GM18951 (cell line): ENCODE measurements around the gene KIF26A.

Source experiments
- POLR2A ChIP-seq: IDR thresholded peaks from 4 replicates; pipeline ENCODE4 v1.6.1; 2011; ENCODE audit warnings: mild to moderate bottlenecking; ENCODE audit not compliant: insufficient read length, insufficient read depth; ENCODE audit errors: extremely low read depth
- in situ Hi-C: fragments of 300-500 bp; cut with MboI; formaldehyde crosslinking; loops from one replicate; pipeline ENCODE4 v1.12.0; 2022; ENCODE audit warnings: low sequenced_read_pairs, mixed read lengths, inconsistent platforms; ENCODE audit not compliant: unreplicated experiment

The KIF26A gene

DNA sequence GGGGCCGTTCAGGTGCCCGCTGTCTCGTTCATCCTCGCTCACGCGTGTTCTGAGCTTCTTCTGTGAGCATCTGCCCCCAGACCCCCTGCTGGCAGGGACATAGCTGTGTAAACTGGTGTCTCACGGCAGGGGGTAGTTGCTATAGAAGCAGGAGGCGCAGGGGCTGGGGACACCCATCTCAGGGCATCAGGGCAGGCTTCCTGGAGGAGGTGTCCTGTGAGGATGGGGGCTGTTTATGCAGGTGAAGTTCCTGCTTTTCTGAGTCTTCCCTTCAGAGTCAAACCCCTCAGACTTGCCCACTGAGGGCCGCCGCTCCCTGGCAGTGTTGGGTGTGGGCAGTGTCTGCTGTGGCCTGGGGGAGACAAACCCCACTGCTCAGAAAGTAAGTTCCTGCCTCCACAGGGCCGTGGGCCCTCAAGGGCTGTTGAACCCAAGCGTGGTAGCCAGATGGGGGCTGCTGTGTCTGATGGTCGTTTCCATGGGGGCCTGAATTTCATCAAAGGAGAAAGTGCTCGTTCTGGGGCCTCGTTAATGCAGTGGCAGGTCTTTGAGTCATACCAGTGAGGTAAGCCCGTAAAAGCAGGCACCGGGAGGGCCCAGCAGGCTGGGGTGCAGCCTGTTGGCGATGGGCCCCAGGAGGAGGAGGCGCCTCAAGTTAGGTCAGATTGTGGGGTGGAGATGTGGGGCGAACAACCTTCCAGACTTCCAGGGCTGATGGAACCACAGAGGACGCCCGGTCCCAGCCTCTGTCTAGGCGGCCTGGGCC is 23.4 kb downstream of the KIF26A start:
- in situ Hi-C loops, result no loop called here
- TF ChIP-seq POLR2A, result no peak

DNA sequence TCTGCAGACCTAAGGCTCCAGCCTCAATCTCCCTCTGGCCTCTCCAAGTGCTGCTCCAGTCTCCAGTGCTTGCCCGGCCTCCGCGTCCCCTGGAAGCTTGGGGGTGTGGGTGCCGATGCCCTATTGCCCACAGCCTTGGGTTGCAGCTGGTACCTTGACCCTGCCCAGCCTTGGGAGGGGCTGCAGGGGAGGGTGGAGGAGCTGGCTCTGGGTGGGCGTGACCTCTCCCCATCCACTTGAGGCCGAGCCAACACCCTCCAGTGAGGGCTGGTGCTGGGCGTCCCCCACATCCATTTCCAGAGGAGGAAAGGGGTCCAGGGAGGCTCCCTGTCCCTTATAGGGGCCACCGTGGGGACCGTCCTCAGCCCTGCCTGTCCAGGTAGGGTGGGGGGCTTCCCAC is 24.1 kb downstream of the KIF26A start:
- TF ChIP-seq POLR2A, result no peak
- in situ Hi-C loops, result no loop called here

DNA sequence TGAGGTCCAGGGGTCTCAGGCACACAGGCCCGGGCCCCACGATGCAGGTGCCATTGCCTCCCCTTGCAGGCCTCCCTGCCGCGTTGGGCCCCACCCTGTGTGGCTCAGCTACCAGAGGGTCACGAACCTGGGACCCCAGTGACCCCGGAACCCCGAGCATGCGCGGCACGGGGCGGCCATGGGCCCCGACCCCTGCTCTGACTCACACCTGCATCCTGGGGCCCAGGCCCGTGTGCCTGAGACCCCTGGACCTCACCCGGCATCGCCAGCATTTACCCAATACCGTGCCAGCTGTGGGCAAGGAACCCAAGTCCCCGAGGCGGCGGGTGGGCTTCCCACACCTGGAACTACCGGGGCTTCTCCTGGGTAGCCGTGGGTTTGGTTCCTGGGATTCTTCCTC is 25.2 kb downstream of the KIF26A start:
- in situ Hi-C loops, result no loop called here
- TF ChIP-seq POLR2A, result no peak

DNA sequence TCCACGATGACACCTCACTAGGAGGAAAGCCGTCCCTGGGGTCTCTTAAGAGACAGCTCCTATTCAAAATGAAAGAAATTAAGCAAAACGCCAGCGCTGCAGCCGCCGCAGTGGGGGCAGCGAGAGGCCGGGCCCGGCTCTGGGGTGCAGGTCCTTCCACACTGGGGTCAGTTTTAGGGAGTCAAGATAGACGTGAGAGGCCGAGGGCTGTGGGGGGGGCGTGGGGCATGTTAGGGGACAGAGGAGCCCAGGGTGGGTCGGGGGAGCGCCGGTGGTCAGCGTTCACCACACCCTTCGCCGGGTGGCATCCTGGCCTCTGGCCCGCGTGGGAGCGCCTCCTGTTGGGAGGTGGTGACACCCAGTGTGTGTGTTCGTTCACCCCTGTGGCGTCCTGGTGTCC is 25.7 kb downstream of the KIF26A start:
- TF ChIP-seq POLR2A, result no peak
- in situ Hi-C loops, result no loop called here

DNA sequence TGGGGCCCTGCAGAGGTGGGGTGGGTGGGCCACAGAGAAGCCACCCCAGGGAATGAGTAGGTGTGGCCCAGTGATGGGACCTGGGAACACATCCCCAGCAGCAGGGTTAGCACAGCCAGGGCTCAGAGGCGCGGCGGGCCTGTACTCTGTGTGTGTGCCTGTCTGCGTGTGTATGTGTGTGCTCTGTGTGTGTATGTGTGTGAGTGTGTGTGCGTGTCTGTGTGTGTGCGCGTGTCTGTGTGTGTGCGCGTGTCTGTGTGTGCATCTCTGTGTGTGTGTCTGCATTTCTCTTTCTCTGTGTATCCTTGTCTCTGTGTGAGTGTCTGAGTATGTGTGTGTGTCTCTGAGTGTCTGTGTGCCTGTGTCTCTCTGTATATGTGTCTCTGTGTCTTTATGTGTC is 26.1 kb downstream of the KIF26A start:
- TF ChIP-seq POLR2A, result no peak
- in situ Hi-C loops, result no loop called here

DNA sequence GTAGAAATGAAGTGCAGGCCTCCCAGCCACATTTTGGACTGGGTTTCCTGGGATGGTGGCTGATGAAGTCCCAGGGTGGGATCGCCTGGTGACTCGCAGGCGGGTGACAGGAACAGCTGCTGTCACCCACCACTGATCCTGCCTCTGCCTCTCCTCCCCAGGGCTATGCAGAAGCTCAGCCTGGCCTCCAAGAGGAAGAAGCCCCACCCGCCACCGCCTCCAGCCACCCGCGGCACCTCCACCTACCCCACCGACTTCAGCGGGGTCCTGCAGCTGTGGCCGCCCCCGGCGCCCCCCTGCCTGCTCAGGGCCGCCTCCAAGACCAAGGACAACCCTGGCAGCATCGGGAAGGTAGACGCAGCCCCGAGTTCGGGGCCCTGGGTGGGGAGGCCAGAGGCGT is 28.3 kb downstream of the KIF26A start:
- no peak for TF ChIP-seq POLR2A
- in situ Hi-C loops, result no loop called here

DNA sequence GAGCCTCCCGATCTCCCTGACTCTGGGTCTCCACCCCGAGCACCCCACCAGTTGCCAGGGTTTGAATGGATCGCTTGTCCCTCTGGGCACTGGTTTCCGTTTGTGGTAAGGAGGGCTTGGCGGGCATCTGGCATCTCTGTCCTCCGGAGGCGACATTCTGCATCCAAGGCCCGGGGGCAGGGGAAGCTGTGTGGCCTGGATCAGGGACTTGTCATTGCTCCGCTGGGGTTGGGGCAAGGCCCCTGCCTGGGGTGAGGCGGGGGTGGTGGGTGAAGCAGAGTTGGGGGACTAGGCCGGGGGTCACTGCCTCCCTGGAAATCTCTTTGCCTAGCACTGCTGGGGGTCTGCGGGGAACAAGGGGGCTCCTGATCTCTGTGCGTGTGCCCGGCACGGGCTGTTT is 30.2 kb downstream of the KIF26A start:
- in situ Hi-C loops, result no loop called here
- TF ChIP-seq POLR2A, result no peak

DNA sequence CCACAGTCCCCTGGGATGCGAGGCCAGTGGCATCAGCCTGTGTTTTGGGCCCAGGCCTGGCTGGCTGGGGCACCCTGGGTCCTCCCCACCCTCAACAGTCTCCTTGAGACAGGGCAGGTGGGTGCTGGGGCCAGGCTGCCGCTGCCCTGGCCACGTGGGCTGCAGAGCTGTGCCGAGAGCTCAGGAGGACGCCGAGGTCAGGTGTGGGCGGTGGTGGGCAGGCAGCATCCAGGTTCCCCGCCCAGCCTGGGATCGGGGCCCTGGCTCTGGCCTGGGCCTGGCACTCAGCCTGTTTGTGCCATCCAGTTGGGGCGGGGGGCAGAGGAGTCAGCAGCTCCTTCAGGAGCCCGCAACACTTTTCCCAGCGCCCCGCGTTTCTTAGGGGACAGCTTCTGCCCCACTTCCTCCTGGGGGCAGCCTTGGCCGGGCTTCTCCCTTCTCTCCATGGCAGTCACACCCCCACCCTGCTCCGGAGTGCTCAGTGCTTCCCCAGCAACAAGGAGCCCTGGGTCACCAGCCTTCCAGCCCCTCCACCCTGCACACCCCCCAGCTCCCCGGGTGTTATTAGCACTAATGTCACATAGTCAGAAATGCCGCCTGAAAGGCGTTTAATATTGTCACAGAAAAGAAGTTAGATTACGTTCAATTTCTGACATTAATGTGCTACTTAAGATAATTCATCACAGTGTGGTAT is 30.8 kb downstream of the KIF26A start:
- in situ Hi-C loops, result no loop called here
- TF ChIP-seq POLR2A, result no peak

DNA sequence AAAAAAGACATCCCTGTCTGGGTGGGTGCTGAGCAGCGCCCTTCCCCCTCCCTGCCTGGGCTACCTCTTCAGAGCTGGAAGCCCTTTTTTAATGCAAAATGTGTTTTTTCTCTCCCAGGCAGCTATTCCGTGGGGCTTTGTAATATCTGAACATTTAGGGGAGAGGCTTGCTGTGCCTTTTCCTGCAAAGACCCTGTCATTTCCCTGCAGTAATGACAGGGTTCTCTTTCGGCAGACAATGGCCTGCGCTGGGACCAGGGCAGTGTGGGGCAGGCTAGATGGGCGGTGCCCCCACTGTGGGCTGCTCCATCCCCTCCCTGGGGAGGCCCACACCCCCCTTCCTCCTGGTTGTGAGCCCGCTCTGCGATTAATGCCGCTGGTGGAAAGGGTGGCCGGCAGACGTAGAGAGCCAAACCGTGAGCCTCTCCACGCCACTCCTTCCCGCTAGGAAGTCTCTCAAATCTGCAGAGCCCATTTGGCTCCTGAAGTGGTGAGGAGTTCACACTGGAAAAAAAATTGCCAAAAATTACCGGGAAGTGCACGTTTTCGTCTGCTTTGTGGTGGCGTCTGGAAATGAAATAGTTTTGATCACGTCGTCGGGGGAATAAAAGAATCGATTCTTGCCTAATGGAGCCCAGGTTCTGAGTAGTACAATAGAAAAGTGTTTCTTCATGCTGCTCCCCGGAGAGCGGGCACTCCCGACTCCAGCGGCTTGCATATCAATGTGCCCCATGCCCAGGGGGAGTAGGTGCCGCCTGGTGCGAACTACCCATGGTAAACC is 31.5 kb downstream of the KIF26A start:
- no peak for TF ChIP-seq POLR2A
- in situ Hi-C loops, result no loop called here

DNA sequence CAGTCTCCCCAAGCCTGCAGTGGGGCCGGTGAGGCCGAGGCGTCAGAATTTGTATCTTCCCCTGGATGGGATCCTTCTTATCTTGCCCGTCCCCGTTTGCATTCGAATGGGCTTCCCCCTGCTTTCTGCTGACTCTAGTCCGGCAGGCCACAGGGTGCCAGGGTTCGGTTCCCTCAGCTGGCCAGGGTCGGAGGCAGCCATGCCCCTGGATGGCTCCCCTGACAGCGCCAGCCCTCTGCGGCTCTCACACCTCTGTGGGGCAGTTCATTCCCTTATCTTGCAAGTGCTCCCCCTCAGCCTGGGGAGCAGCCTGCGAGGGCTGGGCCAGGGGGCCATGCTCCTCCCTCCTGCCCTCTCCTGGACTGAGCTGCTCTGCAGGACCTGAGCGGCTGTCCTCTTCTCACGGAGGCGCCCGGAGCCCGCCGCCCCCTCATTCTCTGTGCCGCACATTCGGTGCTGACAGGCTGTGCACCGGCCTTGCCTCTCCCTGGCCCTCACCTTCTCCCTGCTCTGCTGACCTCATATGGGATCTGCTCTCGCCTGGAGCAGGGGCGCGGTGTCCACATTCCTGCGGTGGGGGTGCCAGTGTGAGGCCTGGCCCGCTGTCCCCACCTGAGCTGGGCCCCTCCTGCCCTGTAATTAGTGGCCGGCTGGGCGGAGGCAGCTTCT is 32.8 kb downstream of the KIF26A start:
- no peak for TF ChIP-seq POLR2A
- in situ Hi-C loops, result no loop called here

DNA sequence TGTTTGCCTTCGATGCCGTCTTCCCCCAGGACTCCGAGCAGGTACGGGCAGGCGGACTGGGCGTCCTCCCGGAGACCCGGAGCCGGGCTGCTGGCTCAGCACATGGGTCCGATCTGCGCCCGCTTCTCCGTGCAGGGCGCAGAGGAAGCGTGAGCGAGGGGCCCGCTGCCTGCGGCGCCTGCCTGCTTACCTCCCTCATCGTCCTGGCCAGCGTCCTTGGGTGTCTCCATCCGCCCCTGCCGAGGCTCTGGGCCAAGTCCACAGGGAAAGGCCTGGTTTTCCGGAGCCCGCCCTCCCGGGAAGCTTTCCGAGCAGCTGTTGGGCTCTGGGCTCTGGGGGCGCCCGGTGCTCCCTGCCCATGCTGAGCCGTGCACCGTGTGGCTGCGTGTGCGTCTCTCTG is 33.5 kb downstream of the KIF26A start:
- in situ Hi-C loops, result no loop called here
- no peak for TF ChIP-seq POLR2A

DNA sequence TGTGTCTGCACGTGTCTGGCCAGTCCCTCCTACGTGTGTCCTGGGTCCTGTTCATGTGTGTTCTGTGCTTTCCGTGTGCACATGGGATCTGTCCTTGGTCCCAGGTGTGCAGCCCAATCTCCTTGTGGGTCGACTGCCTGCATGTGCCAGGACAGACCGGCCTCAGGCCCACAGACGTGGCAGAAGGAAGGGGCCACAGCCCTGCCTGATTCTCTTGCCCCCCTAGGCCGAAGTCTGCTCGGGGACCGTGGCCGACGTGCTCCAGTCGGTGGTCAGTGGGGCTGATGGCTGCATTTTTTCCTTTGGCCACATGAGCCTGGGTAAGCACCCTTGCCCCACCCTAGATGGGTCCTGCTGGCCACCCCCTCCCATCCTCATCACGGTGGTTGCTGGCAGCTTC is 34.0 kb downstream of the KIF26A start:
- in situ Hi-C loops, result no loop called here
- TF ChIP-seq POLR2A, result no peak

DNA sequence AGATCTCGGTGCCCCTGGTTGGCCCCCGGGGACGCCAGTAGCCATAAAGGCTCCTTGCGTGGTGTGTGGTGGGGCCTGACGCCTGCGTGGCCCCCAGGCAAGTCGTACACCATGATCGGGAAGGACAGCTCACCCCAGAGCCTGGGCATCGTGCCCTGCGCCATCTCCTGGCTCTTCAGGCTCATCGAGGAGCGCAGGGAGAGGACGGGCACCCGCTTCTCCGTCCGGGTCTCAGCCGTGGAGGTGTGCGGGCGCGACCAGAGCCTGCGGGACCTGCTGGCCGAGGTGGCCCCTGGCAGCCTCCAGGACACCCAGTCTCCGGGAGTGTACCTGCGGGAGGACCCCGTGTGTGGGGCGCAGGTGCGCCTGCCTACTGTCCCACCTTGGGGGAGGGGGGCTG is 34.5 kb downstream of the KIF26A start:
- in situ Hi-C loops, result no loop called here
- no peak for TF ChIP-seq POLR2A
